GM19468 (cell line): ENCODE data around the gene CNTNAP2.

Source experiments
- ATAC-seq: cut with Tn5 transposase; IDR thresholded peaks from one replicate; pipeline ENCODE4 v1.9.1; 2021; ENCODE audit warnings: mild to moderate bottlenecking, moderate library complexity, moderate number of reproducible peaks; ENCODE audit not compliant: unreplicated experiment; ENCODE audit errors: extremely low read depth

The CNTNAP2 gene

DNA sequence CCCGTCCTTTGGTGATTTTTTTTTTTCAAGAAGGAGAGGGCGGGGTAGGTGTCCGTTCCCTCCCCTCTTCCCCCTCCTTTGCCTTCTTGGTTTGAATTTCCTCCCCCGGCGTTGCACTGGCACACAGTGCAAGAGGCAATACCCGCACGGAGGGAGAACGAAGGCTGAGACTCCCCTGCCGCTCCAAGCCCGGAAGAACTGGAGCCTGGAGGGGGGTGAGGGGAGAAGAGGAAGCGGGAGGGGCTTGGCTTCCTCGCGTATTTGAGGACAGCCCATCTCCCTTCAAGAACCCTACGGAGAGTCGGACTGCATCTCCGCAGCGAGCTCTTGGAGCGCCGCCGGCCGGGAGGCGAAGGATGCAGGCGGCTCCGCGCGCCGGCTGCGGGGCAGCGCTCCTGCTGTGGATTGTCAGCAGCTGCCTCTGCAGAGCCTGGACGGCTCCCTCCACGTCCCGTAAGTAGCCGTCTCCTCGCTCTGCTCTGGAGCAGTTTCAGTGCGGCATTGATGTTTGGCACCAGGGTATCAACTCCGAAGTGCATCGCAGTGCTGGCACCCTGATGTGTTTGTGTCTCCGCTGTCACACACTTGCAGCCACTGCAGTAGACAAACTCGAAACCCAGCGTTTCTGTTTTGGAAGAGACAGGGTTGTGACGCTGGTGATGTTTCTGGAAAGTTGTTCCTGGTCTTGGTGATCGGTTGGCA lies at the start of gene CNTNAP2:
Gene CNTNAP2, plus strand, starts transcription at position 281 of the 702 bp plus-strand sequence. Its CDS starts 76 bp downstream, at position 357.
- no peak for ATAC-seq

- ATAC-seq = no peak
Measured at GRCh38 chr7:146067880-146068279, 48.7 kb upstream of the CNTNAP2 start.

- ATAC-seq = no peak
Measured at GRCh38 chr7:146074195-146074765, 42.3 kb upstream of the CNTNAP2 start.

DNA sequence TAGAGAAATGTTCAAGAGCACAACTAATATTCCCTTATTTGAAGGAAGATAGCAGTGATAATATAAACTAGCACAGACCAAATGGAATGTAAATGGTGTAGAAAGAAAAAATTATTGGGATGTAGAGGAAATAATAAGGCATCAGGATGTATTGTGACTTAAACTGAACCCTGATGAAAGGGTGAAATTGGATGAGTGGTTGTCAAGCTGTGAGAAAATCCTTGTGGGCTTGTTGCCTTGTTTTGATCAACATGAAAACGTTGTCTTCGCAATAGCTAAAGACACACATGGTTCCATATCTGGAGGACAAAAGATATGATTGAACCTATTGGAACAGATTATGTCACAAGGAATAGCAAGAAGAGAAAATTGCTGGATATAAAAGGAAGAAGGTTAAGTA lies 40.3 kb upstream of the CNTNAP2 start:
- ATAC-seq = no peak

GRCh38 chr7:146084086-146084485 lies 32.5 kb upstream of the CNTNAP2 start:
- ATAC-seq = no peak

DNA sequence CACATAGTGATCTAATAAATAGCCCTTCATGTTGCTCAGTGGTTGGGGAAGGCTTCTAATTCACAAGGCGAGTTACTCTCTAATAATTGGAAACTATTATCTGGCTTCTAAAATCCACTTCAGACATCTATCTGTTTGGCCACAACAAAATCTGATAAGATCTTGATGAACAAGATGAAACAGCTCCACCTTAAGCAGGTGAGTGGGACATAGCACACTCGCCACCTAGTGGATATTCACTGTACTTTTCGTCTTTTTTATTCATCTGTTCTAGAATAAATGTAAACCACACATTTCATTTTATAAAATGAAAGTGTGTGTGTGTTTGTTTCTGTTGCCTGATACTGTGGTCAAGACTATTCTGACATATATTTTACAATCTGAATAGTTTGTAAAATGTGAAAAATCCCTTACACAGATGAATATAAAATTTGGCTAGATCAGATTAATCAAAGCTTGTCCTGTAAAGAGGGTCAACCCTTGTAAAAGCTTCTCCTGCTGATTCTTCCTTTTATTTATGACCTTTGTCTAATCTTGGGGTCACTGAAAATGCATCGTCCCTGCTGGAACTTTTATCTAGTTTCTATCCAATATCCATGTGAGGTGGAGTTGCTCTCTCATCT lies 26.5 kb upstream of the CNTNAP2 start:
- peak; percentile 45 for ATAC-seq

GRCh38 chr7:146094356-146094755 lies 22.2 kb upstream of the CNTNAP2 start:
- no peak for ATAC-seq

DNA sequence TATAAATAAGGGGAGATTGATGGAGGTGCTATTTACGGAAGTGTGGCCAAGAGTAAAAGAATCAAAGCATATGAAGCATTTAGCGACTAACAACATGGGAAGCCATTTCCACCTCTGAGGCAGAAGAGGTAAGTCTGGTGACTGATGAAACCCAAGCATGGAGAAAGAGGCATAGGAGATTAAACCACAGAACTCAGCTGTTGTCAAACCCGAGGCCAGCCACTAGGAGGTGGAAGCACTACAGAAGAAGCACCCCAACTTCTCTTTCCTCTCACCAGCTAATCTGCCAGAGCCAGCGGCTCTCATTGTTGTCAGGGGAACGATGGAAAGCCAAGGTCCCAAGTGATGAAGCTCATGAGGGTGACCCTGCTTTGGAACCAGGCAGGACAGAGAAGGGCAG lies 19.6 kb upstream of the CNTNAP2 start:
- no peak for ATAC-seq

DNA sequence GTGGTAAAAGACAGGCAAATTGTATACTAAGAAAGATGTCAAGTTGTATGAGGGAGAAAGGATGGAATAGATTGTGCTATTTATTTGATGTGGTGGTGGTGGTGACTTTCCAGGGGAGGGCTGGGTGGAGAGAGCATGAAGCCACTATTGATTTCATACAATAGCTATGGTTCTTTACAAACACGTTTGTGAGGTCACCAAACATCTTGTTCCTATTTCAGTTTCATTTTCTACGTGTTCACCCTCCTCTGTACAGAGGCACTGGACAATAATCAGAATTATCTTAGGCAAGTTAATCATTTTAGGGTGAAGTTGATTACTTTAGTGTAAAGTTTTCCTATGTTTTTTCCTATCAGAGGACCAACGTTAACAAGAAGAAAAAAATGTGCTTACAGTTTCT lies 10.3 kb upstream of the CNTNAP2 start:
- ATAC-seq = no peak

DNA sequence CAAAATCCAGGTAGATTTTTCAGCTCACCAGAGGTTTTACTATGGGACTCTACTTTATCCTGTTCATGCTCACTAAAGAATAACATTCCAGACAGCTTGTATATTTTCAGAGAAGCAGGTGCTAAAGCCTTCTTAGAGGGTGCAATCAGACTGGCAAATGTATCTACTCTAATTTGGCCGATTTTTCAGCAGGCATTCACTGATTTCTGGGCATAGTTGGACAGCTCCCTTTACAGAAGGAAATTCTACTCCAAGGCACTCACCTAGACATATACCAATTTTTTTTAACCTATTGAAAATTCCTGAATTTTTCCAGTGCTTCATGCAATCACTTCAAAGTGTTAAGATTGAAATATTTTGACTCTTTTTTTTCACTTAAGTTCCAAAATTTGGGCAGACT lies 3.8 kb upstream of the CNTNAP2 start:
- ATAC-seq = no peak

DNA sequence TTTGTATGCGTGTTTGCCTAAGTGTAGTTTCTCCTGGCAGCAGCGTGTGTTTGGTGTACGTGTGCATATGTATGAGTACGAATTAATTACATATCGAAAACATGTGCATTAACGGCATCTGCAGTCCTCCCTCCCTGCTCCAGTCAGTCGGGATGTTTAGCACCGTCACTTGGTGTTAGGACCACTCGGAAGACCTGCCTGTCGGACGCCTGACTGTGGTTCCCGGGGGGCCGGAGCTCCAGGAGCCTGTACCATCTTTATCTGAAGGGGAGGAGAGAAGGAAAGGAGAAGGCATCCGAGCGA lies 1.1 kb upstream of the CNTNAP2 start:
- no peak for ATAC-seq

- ATAC-seq = no peak
Measured at GRCh38 chr7:146115851-146116520, 615 bp upstream of the CNTNAP2 start.

DNA sequence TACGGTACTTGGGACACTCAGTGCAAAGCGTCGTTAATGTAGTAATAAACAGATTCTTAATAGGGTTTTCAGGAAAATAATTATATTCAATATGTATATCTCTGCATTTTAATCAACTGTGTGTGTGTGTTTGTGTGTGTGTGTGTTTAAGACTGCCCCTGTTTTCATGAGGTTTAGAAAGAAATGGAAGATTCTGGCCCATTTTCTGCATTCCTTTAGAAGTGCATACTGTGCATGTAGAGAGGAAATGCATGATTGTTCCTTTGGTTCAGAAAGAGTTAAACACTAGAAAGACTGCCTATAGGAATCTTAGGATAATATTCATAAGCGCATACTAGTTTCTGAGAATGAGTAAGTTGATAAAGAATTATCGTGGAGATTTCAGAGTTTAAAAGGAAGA lies 975 bp downstream of the CNTNAP2 start:
- no peak for ATAC-seq

DNA sequence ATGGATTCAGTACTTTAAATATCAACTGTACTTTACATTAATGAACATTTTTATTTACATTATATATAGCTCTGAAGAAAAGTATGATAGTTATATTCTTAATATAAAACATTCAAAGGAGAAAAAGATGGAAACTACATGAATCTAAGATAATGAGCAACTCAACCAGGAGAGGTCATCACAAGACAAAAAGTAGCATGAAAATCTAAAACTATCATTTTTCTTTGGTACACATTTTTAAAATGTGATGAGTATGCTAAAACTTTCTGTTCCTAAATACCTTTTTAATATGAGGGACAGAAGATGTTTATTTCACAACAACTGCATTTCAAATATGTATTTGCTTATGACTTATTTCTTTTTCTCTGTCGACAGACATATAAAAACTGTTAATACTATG lies 2.4 kb downstream of the CNTNAP2 start:
- ATAC-seq = no peak

GRCh38 chr7:146123715-146124114 lies 7.1 kb downstream of the CNTNAP2 start:
- no peak for ATAC-seq

- no peak for ATAC-seq
Measured at GRCh38 chr7:146126767-146127509, 10.3 kb downstream of the CNTNAP2 start.

DNA sequence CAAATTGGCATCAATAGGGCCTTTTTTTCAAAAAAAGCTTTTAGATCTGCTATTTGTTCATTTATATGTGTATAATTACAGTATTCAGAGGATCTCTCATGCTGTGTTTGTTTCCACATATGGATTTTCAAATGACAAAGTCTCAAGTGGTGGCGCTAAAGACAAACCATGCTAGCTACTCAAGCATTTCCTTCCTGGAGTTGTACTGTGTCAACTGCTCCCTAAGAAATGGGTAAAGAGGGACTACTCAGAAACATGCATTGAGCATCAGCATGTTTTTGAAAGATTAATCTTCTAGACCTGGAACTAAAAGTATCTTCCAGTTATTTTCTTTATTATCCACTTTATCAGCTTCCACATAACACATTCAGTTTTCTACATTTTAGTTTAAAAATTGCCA lies 12.7 kb downstream of the CNTNAP2 start:
- no peak for ATAC-seq

GRCh38 chr7:146129997-146130396 lies 13.4 kb downstream of the CNTNAP2 start:
- no peak for ATAC-seq

GRCh38 chr7:146131701-146132100 lies 15.1 kb downstream of the CNTNAP2 start:
- no peak for ATAC-seq

DNA sequence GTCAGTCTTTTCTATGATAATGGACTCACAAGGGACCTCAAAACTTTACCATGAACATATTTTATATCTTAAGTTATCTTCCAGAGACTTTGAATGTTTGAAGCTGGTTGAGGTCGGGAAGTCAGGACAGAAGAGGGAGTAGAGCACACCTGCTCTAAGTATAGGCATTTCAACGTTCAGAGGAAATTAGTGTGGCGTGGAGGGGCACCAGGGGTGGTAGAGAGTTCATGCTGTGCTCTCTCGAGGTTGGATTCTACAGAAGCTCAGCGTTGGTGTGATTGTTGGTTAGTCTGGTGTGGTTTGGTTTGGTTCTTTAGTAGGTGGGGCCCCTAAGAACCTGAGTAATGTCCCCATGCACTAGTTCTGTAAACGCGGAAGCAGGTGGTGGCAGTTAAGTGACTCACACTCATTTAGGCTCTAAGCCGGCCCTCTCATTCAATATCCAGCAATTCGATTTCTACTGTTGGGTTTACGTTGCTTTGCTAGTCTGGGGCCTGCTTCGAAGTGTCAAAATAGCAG lies 19.8 kb downstream of the CNTNAP2 start:
- ATAC-seq = no peak
